Measurements from ENCODE around the gene ST14. TPM values are rescaled to one million over a fixed set of nuclear protein-coding genes. Genes with fewer than 3 reads are reported as not detected.

The ST14 gene
- total RNA-seq, 2 experiments from 2014 or later: not detected

DNA sequence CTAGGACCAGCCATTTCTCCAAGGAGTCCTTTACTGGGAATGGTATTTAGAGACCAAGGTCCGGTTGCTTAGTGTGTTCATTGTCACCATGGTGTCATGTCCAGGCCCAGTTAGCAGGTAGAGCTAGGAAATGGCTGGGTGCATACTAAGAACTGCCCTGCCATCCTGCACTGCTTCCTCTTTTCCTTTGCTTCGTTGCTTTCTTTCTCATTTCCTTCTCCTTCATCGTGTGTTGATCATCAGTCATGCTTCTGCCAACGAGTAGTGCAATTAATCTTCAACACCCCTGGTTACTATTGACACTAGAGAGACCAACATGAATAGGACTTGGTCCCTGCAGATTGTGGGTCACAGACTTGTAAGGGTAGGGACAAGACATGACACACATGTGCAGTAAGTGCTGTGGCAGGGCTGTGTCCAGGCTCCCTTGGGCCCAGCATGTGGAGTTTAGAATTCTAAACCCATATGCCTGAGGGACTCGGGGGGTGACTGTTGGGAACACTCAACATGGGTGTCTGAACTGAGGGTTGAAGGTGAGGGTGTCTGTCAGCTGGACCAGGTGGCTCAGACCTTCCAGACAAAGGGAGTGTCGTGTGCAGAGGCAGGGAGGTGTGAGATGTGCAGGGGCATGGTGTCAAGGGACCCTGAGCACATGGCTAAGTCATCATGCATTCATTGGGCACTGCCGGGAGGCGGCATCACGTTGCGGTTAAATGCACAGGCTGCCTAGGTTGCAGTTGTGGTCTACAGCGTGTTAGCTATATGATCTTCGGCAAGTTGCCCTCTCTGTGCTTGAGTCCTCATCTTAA is 42.6 kb downstream of the ST14 start:
- Mint-ChIP-seq H3K4me3 (no peak overlapping the region), H3K27ac (no peak overlapping the region), H3K9me3 (no peaks in the 10 kb centered on the region), H3K36me3 (ENCODE audit: low read depth) (no peaks in the 10 kb centered on the region), H3K4me1 (no peaks in the 10 kb centered on the region), H3K27me3 (no peaks in the 10 kb centered on the region)
- POLR2A ChIA-PET: no interaction called here
- DNase-seq: no peak
- CTCF ChIA-PET: interaction anchor here (1.0 kb wide), 1 partner anchor 8 kb away, joined by 3 read pairs; no protein-coding TSS in a partner anchor

- Mint-ChIP-seq H3K4me3 (no peak overlapping the region), H3K27ac (no peak overlapping the region), H3K36me3 (ENCODE audit: low read depth) (no peaks in the 10 kb centered on the region), H3K27me3 (no peaks in the 10 kb centered on the region), H3K9me3 (no peaks in the 10 kb centered on the region), H3K4me1 (no peaks in the 10 kb centered on the region)
- no peak for DNase-seq
- ChIA-PET CTCF (no interaction called here), POLR2A (no interaction called here)
These were observed 43.5 kb downstream of the ST14 start for GRCh38 chr11:130202818-130203689.

DNA sequence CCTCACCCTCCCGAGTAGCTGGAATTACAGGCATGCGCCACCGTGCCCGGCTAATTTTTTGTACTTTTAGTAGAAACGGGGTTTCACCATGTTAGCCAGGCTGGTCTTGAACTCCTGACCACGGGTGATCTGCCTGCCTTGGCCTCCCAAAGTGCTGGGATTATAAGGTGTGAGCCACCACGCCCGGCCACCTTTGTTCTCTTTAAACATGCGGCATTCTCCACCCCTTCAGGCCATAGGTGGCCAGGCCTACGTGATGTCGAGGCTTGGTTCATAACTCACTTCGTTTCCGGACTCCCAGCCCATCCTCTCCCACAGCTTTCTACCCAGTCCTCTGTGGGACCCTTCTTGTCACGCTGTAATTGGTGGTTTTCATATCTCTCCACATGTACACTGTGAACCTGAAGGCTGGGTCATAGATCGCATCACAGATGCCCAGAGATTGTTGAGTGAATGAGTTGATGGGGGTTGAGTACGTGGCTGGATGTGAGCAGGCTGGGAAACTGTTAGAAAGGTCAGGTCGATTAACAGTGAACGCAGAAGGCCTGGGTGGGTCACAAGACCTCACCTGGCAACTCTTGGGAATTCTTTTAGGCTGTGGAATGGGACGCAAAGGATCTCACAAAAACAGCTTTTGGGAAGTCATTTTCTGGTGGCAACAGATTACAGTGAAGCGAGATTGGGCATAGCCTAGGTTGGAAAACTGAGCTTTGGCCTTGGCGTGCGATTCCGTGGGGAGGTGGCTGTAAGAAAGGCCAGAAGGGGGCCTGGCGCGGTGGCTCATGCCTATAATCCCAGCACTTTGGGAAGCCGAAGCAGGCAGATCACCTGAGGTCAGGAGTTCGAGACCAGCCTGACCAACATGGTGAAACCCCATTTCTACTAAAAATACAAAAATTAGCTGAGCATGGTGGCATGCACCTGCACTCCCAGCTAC is 44.5 kb downstream of the ST14 start:
- H3K4me3 Mint-ChIP-seq: no peak overlapping the region
- ChIA-PET POLR2A (no interaction called here), CTCF (interaction anchor here (0.5 kb wide), 1 partner anchor 227 kb away, joined by 4 read pairs; no protein-coding TSS in a partner anchor)
- no peak for DNase-seq
- no peaks in the 10 kb centered on the region for H3K27me3 Mint-ChIP-seq
- no peak overlapping the region for H3K27ac Mint-ChIP-seq
- no peaks in the 10 kb centered on the region for H3K36me3 Mint-ChIP-seq (ENCODE audit: low read depth)
- H3K4me1 Mint-ChIP-seq: no peaks in the 10 kb centered on the region
- no peaks in the 10 kb centered on the region for H3K9me3 Mint-ChIP-seq

DNA sequence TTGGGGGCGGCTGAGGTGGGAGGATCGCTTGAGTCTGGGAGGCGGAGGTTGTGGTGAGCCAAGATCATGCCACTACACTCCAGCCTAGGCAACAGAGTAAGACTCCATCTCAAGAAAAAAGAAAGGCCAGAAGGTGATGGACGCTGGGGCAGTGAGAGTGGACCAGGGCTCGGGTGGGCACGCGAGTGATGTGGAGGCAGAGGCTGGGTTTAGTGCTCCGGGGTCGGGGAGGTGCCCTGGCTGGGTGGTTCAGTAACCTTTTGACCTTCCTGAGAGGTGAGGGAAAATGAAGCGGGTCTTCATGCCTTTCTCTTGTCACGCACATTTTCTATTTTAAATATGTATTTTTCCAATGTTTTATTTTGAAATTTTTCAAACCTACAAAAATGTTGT is 45.1 kb downstream of the ST14 start:
- DNase-seq: no peak
- ChIA-PET POLR2A (no interaction called here), CTCF (interaction anchor here (0.5 kb wide), 1 partner anchor 226 kb away, joined by 4 read pairs; no protein-coding TSS in a partner anchor)
- Mint-ChIP-seq H3K4me1 (no peaks in the 10 kb centered on the region), H3K27ac (no peak overlapping the region), H3K4me3 (no peak overlapping the region), H3K36me3 (ENCODE audit: low read depth) (no peaks in the 10 kb centered on the region), H3K27me3 (no peaks in the 10 kb centered on the region), H3K9me3 (no peaks in the 10 kb centered on the region)

- no peak for DNase-seq
- Mint-ChIP-seq H3K27ac (no peak overlapping the region), H3K27me3 (no peaks in the 10 kb centered on the region), H3K9me3 (no peaks in the 10 kb centered on the region), H3K36me3 (ENCODE audit: low read depth) (no peaks in the 10 kb centered on the region), H3K4me3 (no peak overlapping the region), H3K4me1 (no peaks in the 10 kb centered on the region)
- ChIA-PET CTCF (no interaction called here), POLR2A (no interaction called here)
These were observed 46.6 kb downstream of the ST14 start for GRCh38 chr11:130206141-130206540.

- ChIA-PET CTCF (interaction anchor here (0.5 kb wide), 1 partner anchor 152 kb away, joined by 3 read pairs; no protein-coding TSS in a partner anchor), POLR2A (no interaction called here)
- no peaks in the 10 kb centered on the region for H3K9me3 Mint-ChIP-seq
- no peak overlapping the region for H3K27ac Mint-ChIP-seq
- no peaks in the 10 kb centered on the region for H3K36me3 Mint-ChIP-seq (ENCODE audit: low read depth)
- no peaks in the 10 kb centered on the region for H3K4me1 Mint-ChIP-seq
- H3K27me3 Mint-ChIP-seq: no peaks in the 10 kb centered on the region
- DNase-seq: no peak
- H3K4me3 Mint-ChIP-seq: no peak overlapping the region
These were observed 48.9 kb downstream of the ST14 start for GRCh38 chr11:130208241-130209127.

GRCh38 chr11:130209128-130209932 is 49.7 kb downstream of the ST14 start:
- no peaks in the 10 kb centered on the region for H3K27me3 Mint-ChIP-seq
- no peaks in the 10 kb centered on the region for H3K36me3 Mint-ChIP-seq (ENCODE audit: low read depth)
- DNase-seq: no peak
- no peaks in the 10 kb centered on the region for H3K4me1 Mint-ChIP-seq
- H3K9me3 Mint-ChIP-seq: no peaks in the 10 kb centered on the region
- H3K27ac Mint-ChIP-seq: no peak overlapping the region
- ChIA-PET CTCF (no interaction called here), POLR2A (no interaction called here)
- H3K4me3 Mint-ChIP-seq: no peak overlapping the region

GRCh38 chr11:130209954-130210854 is 50.6 kb downstream of the ST14 start:
- Mint-ChIP-seq H3K27ac (no peak overlapping the region), H3K27me3 (no peaks in the 10 kb centered on the region), H3K36me3 (ENCODE audit: low read depth) (no peaks in the 10 kb centered on the region), H3K4me3 (no peak overlapping the region), H3K9me3 (no peaks in the 10 kb centered on the region), H3K4me1 (no peaks in the 10 kb centered on the region)
- CTCF ChIA-PET: interaction anchor here (0.7 kb wide), 1 partner anchor 8 kb away, joined by 3 read pairs; no protein-coding TSS in a partner anchor
- POLR2A ChIA-PET: no interaction called here
- no peak for DNase-seq

DNA sequence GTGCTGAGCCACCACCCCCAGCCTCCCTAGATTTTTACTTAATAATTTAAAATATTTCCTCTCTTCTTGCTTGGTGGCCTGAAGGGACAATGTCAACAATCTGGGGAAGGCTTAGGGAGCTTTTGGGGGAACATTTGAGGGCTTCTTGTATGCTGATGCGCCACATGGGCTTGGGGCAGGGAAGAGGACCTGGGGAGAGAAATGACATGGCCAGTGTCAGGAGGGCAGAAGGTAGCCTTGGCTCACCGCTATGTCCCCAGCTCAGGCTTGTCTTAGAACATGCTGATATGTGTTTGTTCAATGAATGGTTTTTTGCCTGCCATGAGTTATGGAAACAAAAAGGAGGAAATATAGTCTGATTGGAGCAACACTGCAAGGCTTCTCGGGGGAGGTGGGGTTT is 51.6 kb downstream of the ST14 start:
- H3K27me3 Mint-ChIP-seq: no peaks in the 10 kb centered on the region
- no peak overlapping the region for H3K27ac Mint-ChIP-seq
- no peaks in the 10 kb centered on the region for H3K4me1 Mint-ChIP-seq
- ChIA-PET POLR2A (no interaction called here), CTCF (no interaction called here)
- H3K36me3 Mint-ChIP-seq (ENCODE audit: low read depth): no peaks in the 10 kb centered on the region
- H3K4me3 Mint-ChIP-seq: no peak overlapping the region
- no peaks in the 10 kb centered on the region for H3K9me3 Mint-ChIP-seq
- DNase-seq: no peak

- ChIA-PET CTCF (interaction anchor here (1.0 to 1.5 kb wide), 2 partner anchors 49 to 219 kb away, joined by 3 read pairs; no protein-coding TSS in a partner anchor), POLR2A (no interaction called here)
These were observed 52.3 kb downstream of the ST14 start for GRCh38 chr11:130211781-130212401.

More at GRCh38 chr11:130211781-130212401, 52.3 kb downstream of the ST14 start:
- no peak for DNase-seq
- Mint-ChIP-seq H3K27ac (no peak overlapping the region), H3K36me3 (ENCODE audit: low read depth) (no peaks in the 10 kb centered on the region), H3K9me3 (no peaks in the 10 kb centered on the region), H3K27me3 (no peaks in the 10 kb centered on the region), H3K4me1 (no peaks in the 10 kb centered on the region), H3K4me3 (no peak overlapping the region)

All from activated CD4-positive, alpha-beta T cell treated with anti-CD3 and anti-CD28 coated beads, Interleukin-2, amount 10 ng/mL, durations not matched to agents 7 days and 5 days (primary cell).